GM10266 (cell line): ENCODE results near the gene LHFPL2.
A peak's percentile ranks its signal among the peaks of the same experiment; 100 is the strongest.

Source experiments
- DNase-seq: peaks from one replicate; pipeline ENCODE4 v3.0.0; 2012; ENCODE audit errors: extremely low spot score
- TF ChIP-seq, protein P1 (sequence below): IDR thresholded peaks from 2 replicates; pipeline ENCODE4 v1.5.1; 2012; ENCODE audit warnings: mild to moderate bottlenecking, low read depth; ENCODE audit not compliant: control insufficient read depth, insufficient read depth; ENCODE audit errors: missing control alignments

The LHFPL2 gene

DNA sequence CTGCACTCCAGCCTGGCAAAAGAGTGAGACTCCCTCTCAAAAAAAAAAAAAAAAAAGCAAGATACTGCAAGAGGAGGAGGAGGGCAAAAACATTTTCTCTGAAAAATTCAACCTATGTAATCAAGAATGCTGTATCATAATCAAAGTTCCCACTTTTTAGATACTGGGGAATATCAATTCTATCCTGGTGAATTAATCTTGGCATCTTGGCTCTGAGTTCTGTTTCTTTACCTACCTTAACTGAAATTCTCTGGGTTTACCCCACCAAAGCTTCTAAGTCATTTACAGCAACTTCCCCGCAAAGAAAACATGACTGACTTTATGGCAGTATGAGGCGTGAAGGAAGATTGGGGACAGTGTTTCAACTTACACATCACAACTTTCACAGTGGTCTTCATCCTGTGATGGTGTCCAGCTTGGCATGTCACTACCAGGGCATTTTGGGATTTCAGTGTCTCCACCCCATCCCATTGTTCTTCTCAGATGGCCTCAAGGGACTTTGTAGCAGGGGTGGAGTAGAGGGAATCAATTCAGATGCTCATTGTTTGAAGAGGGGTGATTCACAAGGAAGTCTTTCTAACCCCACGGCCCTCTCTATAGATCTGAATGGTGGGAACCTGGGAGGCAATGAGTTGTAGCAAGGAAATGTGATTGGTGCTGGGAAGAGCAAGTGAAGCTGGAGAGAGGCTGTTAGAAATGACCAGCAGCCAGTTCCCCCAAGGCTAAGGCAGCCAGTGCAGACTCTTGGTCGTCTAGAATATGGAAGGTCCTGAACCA, 157.7 kb downstream of the LHFPL2 start:
- TF ChIP-seq, protein P1, sequence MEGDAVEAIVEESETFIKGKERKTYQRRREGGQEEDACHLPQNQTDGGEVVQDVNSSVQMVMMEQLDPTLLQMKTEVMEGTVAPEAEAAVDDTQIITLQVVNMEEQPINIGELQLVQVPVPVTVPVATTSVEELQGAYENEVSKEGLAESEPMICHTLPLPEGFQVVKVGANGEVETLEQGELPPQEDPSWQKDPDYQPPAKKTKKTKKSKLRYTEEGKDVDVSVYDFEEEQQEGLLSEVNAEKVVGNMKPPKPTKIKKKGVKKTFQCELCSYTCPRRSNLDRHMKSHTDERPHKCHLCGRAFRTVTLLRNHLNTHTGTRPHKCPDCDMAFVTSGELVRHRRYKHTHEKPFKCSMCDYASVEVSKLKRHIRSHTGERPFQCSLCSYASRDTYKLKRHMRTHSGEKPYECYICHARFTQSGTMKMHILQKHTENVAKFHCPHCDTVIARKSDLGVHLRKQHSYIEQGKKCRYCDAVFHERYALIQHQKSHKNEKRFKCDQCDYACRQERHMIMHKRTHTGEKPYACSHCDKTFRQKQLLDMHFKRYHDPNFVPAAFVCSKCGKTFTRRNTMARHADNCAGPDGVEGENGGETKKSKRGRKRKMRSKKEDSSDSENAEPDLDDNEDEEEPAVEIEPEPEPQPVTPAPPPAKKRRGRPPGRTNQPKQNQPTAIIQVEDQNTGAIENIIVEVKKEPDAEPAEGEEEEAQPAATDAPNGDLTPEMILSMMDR, result no peak
- DNase-seq, result no peak

DNA sequence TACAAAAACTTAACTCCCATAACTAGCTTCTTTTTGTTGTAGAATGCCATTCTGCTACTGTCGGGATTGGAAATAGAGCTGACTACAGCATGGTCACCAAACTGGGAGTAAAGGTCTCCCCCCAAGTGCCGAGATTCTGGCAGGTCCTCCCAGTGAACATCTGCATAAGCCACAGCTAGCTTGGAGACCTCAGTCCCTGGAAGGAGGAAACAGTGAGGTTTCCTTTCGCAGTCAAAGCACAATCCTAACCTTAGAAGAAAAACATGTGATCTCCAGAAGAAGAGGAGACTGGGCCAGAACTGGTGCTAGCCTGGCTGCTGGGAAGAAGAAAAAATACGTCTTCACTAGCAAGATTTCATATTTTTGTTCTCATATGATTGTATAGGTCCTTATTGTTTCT, 160.7 kb downstream of the LHFPL2 start:
- TF ChIP-seq, protein P1, result no peak
- DNase-seq, result no peak

DNA sequence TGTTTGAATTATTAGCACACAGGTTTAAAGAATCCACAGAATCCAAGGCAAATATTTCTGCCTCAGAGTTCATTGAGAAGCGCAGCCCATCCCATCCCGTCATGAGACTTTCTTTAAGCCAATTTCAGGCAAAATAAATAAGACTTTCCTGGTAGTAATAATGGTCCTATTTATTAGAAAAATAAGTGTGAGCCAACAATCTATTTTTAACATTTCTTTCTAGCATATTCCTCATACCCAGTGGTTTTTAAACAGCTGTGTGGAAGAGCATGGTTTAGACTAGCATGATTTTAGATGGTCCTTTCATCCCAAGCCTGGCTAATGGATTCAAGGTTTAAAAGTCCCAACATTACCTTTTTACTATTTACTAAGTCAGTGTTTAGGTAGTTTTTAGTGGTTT, 162.4 kb downstream of the LHFPL2 start:
- no peak for DNase-seq
- TF ChIP-seq, protein P1, result no peak

DNA sequence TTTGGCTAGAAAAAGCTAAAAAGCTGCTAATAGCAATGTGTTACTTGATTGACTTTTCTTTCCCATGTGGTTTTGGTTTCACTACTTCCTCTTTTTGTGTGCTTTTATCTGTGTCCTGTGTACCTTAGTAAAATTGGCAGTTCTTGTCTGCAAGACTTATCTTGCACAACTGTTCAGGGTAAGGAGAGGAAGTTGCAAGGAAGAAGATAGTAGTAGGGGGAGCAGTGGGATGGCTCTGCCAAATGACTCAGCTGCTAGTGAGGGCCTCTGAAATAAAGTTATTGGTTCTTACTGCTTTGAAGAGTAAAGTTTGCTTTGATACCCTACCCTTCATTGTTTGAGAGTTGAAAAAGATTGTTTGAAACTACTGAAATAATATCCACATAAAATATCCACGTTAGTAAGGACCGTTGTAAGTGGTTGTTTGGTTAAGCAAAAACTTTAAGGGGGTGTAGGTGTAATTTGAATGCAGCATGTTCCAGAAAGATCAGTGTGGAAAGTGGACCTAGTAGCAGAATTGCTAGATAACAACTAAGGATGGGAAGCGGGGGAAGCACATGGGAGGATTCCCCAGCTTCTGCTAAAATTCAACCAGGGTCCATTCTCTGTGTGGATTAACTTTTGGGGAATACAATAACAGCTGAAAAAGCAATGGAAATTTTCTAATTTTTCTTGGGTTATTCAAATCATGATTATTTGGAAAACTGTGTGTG, 164.6 kb downstream of the LHFPL2 start:
- DNase-seq, result peak; percentile 41
- TF ChIP-seq, protein P1, result no peak

DNA sequence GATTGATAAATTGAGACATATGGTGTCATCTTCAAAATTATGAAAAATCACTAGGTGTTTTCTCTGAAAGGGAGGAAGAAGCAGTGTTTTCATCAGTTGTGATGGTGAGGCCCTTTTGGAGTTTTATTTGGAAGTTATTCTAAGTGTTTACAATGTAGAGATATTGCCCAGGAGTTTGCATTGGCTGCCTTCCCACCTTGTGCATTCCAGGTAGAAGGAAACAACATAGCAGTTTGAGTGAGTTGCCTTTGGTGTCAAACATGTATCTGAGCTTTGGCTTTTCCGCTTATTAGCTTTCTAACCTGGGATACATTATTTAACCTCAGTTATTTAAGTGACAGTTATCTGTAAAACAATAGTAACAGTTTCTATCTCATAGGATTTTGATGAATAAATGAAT, 165.6 kb downstream of the LHFPL2 start:
- TF ChIP-seq, protein P1, result no peak
- DNase-seq, result no peak

DNA sequence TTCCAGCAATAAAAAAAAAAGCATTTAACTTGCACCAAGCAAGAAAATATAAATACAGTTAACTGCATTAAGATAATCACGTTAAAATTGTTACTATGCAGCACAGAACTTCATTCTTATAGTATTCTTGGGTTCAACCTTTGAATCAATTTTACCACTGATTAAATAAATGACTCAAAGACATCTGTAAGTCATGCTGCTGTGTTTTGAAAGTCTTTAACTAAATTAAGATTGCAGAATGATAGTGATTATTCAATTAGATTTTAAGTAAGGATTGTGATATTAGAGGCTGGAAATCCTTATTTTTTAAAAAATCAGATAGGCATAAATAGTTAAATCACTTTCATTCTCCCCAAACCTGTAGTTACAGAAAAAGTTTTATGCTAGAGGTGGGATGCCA, 171.8 kb downstream of the LHFPL2 start:
- DNase-seq, result no peak
- TF ChIP-seq, protein P1, result no peak

DNA sequence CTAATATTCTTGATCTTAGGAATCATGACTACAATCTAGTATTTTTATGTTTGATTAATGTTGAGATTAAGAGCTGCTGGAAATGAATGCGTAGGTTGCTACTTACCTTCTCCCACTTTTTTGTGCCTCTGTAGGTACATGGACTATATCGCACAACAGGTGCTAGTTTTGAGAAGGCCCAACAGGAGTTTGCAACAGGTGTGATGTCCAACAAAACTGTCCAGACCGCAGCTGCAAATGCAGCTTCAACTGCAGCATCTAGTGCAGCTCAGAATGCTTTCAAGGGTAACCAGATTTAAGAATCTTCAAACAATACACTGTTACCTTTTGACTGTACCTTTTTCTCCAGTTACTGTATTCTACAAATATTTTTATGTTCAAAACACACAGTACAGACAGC, 173.2 kb downstream of the LHFPL2 start:
- TF ChIP-seq, protein P1, result no peak
- no peak for DNase-seq
